Heart right ventricle (tissue), 16 donors: ENCODE measurements around the gene ZNF787. TPM values are rescaled to one million over a fixed set of nuclear protein-coding genes. Genes with fewer than 3 reads are reported as not detected.

Experiments
- ATAC-seq, 8 donors: fragments of 200-7000 bp; cut with Tn5 transposase; one replicate each; pipeline ENCODE4 v1.9.1; 2020; ENCODE audit warnings: mild to moderate bottlenecking in 8 of 8, moderate library complexity in 8 of 8, moderate number of reproducible peaks in 1 of 8
- DNase-seq, 2 donors: peaks; one replicate each; pipeline ENCODE4 v3.0.0-alpha.2; 2020
- H3K27ac ChIP-seq, 10 donors: fragments of 200-600 bp; sonication (generic) in 2 of 10; one replicate each; pipeline versions ENCODE4 v1.5.0 to v1.8.0; 2020 to 2022; ENCODE audit warnings: mild to moderate bottlenecking in 3 of 10
- H3K27me3 ChIP-seq, 7 donors: fragments of 200-600 bp; one replicate each; pipeline ENCODE4 v1.8.0; 2021 to 2022; ENCODE audit warnings: mild to moderate bottlenecking in 2 of 7
- H3K36me3 ChIP-seq, 9 donors: fragments of 200-600 bp; sonication (generic) in 1 of 9; one replicate each; pipeline versions ENCODE4 v1.5.0 to v1.8.0; 2020 to 2022; ENCODE audit warnings: mild to moderate bottlenecking in 2 of 9
- H3K4me1 ChIP-seq, 9 donors: fragments of 200-600 bp; sonication (generic) in 1 of 9; one replicate each; pipeline versions ENCODE4 v1.5.0 to v1.8.0; 2020 to 2022; ENCODE audit warnings: mild to moderate bottlenecking in 4 of 9
- H3K4me3 ChIP-seq, 10 donors: fragments of 200-600 bp; sonication (generic) in 2 of 10; one replicate each; pipeline versions ENCODE4 v1.5.0 to v1.8.0; 2020 to 2022; ENCODE audit warnings: mild to moderate bottlenecking in 7 of 10, moderate library complexity in 2 of 10
- H3K9me3 ChIP-seq, 11 donors: fragments of 200-600 bp in 10 of 11; sonication (generic) in 2 of 11; one replicate each; pipeline versions ENCODE4 v1.5.0 to v1.8.0; 2013 to 2022; ENCODE audit warnings: mild to moderate bottlenecking in 2 of 11, control low read depth in 1 of 11, moderate library complexity in 1 of 11
- WGBS, 2 donors: extraction: QIAGEN DNeasy Blood & Tissue Kit; methylation state at CpG; one replicate each; pipeline ENCODE4 v1.1.7; 2013; ENCODE audit warnings: inconsistent platforms in 1 of 2; 5-methylcytosine and 5-hydroxymethylcytosine counted together
- intact Hi-C, 10 donors: fragments of 100-400 bp; cut with DNase I; formaldehyde crosslinking; loops; one replicate each; pipeline versions ENCODE4 v1.11.1 to v1.14.2; 2022
- polyA plus RNA-seq, 2 donors: library from polyadenylated mRNA; stranded (reverse); fragments of 200-250 nt; gene quantifications; one replicate each; pipeline ENCODE4 v1.2.3, GENCODE V29; 2013
- total RNA-seq, 10 donors: library from RNA; stranded (reverse); fragmentation: NEBNext Ultra II Directional in 3 of 10; extraction: Animal tissue kit (Norgen Biotek cat#: 25700) in 3 of 10; gene quantifications; one replicate each; pipeline versions ENCODE4 v1.2.1 to v1.2.4, GENCODE V29; 2021 to 2023
- TF ChIP-seq, protein P1 (sequence below), 9 donors: fragments of 200-600 bp; sonication (generic) in 2 of 9; IDR thresholded peaks; one replicate each; pipeline versions ENCODE4 v1.5.0 to v1.8.0; 2021 to 2022; ENCODE audit warnings: antibody characterized with exemption in 9 of 9, mild to moderate bottlenecking in 5 of 9, moderate library complexity in 1 of 9
- donor health status: Arrhythmogenic right ventricular cardiomyopathy.
- donor health status: ischemic (EF 13 %, LVEDD 7.1; RV severe dilation, severe dysfunction).
- donor health status: healthy with polysubstance abuse.
- donor health status: DM: no; HTN: yes; CAD: no.
- donor health status: DM: no; HTN: no; CAD: no.
- donor health status: ischemic (EF 25% LVEDD 6.9; RV normal size, moderate dysfunction).
- donor health status: ischemic (EF 25% LVEDD 5.7; RV mildly dilated, moderate dysfunction).
- donor health status: healthy.
- donor health status: DM: yes; HTN: yes; CAD: no.
- donor health status: Ischemic cardiomyopathy.
- donor health status: ischemic (EF 35%, LVEDD 5.7; RV mildly dilated, moderate dysfunction).
- donor health status: nonischemic (EF 11% LVEDD 7.7; RV severe dilation, severe dysfunction).
- donor health status: DM: yes; HTN: yes; CAD: no.
- donor health status: PGD.
- donor health status: ischemic (EF 29% LVEDD 5.4; RV normal size, mild dysfunction).
- donor health status: nonischemic (EF 23%, LVEDD 6.1; RV moderate dilation, normal function).

ZNF787 gene
- total and polyA plus RNA-seq, 12 donors, result 18.5 to 47.2 (median 28.4) TPM

DNA sequence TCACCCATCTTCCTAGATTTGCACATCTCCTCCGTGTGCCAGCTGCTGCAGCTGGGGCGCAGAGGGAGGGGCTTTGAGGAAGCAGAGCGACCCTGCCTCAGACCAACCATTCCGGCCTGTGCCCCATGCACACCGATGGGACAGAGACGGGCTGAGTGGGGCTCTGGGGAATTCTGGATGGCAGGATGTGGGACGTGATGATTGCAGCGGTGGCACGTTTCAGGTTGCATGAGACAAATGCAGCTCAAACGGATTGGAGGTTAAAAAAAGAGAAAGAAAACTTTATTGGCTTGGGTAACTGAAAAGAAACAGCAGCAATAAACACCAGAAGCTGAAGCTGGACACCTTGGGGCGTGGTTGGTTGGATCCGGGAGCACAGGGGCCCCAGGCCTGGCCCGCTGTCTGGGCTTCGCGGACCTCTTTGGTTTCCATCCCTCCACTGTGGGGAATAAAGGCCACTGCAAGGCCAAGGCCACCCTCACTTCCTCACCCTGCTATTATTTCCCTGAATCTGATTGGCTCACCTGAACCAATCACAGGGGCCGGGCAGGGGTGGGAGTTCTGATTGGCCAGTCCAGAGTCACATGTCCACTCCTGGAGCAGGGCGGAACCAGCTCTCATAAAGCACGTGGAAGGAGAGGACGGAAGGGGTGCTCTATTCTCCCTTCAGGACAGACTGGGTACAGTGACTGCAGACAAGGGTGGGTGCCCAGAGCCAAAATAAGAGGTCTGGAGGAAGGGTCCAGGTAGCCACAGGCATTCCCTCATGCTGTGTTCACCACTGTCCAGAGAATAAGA, 6.1 kb upstream of the ZNF787 start:
- H3K9me3 ChIP-seq, result no peaks in the 10 kb centered on the region
- no peak overlapping the region for H3K27ac ChIP-seq
- no peaks in the 10 kb centered on the region for H3K36me3 ChIP-seq
- H3K4me3 ChIP-seq, result no peak overlapping the region
- DNase-seq (no peak), ATAC-seq (no peak)
- intact Hi-C loops, result no loop called here
- H3K27me3 ChIP-seq, result no peaks in the 10 kb centered on the region
- TF ChIP-seq, protein P1, sequence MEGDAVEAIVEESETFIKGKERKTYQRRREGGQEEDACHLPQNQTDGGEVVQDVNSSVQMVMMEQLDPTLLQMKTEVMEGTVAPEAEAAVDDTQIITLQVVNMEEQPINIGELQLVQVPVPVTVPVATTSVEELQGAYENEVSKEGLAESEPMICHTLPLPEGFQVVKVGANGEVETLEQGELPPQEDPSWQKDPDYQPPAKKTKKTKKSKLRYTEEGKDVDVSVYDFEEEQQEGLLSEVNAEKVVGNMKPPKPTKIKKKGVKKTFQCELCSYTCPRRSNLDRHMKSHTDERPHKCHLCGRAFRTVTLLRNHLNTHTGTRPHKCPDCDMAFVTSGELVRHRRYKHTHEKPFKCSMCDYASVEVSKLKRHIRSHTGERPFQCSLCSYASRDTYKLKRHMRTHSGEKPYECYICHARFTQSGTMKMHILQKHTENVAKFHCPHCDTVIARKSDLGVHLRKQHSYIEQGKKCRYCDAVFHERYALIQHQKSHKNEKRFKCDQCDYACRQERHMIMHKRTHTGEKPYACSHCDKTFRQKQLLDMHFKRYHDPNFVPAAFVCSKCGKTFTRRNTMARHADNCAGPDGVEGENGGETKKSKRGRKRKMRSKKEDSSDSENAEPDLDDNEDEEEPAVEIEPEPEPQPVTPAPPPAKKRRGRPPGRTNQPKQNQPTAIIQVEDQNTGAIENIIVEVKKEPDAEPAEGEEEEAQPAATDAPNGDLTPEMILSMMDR (IDR thresholded peaks at IDR 0.05), result no peak
- WGBS, 2 donors, result 87 to 89% methylated on average over 19 of the region's 19 CpGs
- H3K4me1 ChIP-seq, result peaks cover 0 to 6% (median 2%) of the 10 kb centered on the region in 9 donors

DNA sequence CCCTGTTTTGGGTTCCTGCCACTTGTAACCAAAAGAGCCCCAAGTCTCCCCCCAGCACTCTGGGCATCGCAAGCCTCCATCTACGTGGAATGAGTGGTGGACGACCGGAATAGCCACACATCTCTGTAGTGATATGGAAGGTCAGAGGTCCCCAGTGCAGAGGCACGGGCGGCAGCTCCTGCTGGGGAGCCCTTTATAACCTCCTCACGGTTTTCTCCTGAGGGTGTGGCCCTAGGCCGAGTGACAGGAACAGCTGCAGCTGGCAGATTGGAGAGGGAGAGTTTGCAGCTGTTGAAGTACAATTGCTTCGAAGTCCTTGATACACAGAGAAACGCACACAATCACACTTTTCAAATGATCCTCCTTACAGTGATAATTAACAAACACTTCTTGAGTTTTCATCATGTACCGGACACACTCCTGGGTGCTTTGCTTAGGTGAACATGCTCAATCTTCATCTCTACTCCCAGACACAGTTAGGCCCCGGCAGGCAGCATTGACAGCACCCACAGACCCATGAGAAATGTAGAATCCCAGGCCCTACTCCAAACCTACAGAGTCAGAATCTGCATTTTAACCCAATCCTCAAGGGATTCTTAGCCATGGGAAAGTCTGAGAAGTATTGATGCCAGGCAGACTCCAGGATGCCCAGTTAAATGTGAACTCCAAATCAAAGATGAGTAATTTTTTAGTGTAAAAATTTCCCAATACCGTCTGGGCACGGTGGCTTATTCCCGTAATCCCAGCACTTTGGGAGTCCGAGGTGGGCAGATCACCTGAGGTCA, 4.9 kb upstream of the ZNF787 start:
- intact Hi-C loops, result no loop called here
- no peaks in the 10 kb centered on the region for H3K9me3 ChIP-seq
- H3K27ac ChIP-seq, result no peak overlapping the region
- H3K4me1 ChIP-seq, result peaks cover 0 to 7% (median 0%) of the 10 kb centered on the region in 9 donors
- no peak for DNase-seq
- ATAC-seq, result no peak
- no peaks in the 10 kb centered on the region for H3K27me3 ChIP-seq
- WGBS, 2 donors, result 59 to 64% methylated on average over 16 of the region's 16 CpGs
- no peak overlapping the region for H3K4me3 ChIP-seq
- TF ChIP-seq, protein P1 (IDR thresholded peaks at IDR 0.05), result no peak
- no peaks in the 10 kb centered on the region for H3K36me3 ChIP-seq

DNA sequence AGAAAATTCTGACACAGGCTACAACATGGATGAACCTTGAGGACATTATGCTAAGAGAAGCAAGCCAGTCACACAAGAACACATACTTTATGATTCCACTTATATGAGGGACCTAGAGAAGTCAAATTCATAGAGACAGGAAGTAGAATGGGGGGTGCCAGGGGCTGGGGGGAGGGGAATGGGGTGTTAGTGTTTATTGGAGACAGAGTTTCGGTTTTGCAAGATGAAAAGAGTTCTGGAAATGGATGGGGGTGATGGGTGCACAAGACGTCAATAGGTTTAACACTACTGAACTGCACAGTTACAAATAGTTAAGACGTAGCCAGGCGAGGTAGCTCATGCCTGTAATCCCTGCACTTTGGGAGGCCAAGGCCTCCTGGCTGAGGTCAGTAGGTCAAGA, 3.5 kb upstream of the ZNF787 start:
- Histone ChIP-seq H3K27me3 (no peaks in the 10 kb centered on the region), H3K9me3 (no peaks in the 10 kb centered on the region), H3K4me1 (peaks cover 1 to 14% (median 9%) of the 10 kb centered on the region in 9 donors), H3K4me3 (no peak overlapping the region), H3K36me3 (no peaks in the 10 kb centered on the region), H3K27ac (no peak overlapping the region)
- no peak for DNase-seq
- ATAC-seq, result no peak
- intact Hi-C loops, result no loop called here
- WGBS, 2 donors, result 90 to 99% methylated on average over 4 of the region's 4 CpGs
- TF ChIP-seq, protein P1 (IDR thresholded peaks at IDR 0.05), result no peak

DNA sequence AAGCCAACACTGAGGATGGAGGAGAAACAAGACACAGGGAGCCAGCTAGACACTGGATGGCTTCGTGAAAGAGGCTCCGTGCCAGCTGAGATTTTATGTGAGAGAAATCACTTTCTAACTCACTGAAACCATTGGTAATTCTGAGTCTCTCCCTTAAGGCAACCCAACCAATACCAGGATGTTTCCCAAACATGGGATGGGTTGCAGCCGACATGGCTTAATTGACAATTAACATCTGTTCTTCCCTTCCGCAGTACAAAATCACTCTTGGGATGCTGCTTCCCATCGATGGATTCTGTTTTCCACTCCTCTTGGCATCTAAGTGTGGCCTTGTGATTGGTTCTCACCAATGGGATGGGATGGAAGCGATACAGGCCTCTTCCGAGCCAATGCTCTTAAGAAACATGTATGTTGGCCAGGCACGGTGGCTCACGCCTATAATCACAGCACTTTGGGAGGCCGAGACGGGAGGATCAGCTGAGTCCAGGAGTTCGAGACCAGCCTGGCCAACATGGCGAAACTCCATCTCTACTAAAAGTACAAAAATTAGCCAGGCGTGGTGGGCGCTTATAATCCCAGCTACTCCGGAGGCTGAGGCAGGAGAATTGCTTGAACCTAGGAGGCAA, 2.3 kb upstream of the ZNF787 start:
- Histone ChIP-seq H3K36me3 (no peaks in the 10 kb centered on the region), H3K4me1 (peaks cover 13 to 26% (median 21%) of the 10 kb centered on the region in 9 donors), H3K9me3 (no peaks in the 10 kb centered on the region), H3K27me3 (no peaks in the 10 kb centered on the region), H3K27ac (no peak overlapping the region), H3K4me3 (no peak overlapping the region)
- no peak for ATAC-seq
- no peak for DNase-seq
- TF ChIP-seq, protein P1 (IDR thresholded peaks at IDR 0.05), result no peak
- WGBS, 2 donors, result 79 to 80% methylated on average over 16 of the region's 16 CpGs
- intact Hi-C loops, result loop anchor here in 1 of 10 donors (1.0 kb wide), 1 partner anchor 17 kb away; no protein-coding TSS in a partner anchor
